ENCODE results near the gene PLEK2.
"Not testable (repeated sequence)": the region's sequence is repeated elsewhere in the genome, so short reads cannot be mapped to it uniquely, and the experiment has no call there.

The PLEK2 gene, protein sequence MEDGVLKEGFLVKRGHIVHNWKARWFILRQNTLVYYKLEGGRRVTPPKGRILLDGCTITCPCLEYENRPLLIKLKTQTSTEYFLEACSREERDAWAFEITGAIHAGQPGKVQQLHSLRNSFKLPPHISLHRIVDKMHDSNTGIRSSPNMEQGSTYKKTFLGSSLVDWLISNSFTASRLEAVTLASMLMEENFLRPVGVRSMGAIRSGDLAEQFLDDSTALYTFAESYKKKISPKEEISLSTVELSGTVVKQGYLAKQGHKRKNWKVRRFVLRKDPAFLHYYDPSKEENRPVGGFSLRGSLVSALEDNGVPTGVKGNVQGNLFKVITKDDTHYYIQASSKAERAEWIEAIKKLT

GRCh38 chr14:67411820-67412421, at the start of gene PLEK2:
TSS of gene PLEK2 (minus strand) at chr14:67412165. CDS start at chr14:67412059, 106 bp downstream.
- DNase-seq = no peak

DNA sequence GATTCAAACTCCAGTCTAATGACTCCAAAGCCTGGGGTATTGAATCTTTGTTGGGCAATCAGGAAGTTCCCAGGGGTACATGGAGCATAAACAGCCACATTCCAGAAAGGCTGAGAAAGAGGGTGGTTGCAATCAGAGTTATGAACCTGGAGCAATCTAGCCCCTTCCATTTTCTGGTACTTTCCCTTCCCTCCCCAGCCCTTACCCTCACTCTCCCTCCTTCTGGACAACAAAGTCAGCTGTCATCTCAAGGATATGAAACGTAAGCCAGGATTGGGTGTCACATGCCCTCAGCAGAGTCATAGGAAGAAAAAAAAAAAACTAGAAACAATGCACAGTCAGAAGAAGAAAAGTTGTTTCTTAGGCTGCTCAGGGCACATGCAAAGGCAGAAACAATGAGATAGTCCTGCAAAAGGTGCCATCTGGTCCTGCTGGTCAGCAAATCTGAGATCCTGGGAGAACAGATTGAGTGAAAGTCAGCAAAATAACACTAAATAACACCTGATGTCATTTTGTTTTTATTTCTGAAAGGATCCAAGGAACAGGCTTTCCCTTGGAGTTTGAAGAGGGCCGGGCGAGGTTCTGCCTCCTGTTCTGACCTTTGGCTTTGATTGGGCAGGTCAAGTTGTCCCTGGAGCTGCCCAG, 49.5 kb upstream of the PLEK2 start:
- DNase-seq = peak; percentile 8 to 61

- no peak for DNase-seq
These were observed 47.4 kb upstream of the PLEK2 start for GRCh38 chr14:67459336-67459735.

DNA sequence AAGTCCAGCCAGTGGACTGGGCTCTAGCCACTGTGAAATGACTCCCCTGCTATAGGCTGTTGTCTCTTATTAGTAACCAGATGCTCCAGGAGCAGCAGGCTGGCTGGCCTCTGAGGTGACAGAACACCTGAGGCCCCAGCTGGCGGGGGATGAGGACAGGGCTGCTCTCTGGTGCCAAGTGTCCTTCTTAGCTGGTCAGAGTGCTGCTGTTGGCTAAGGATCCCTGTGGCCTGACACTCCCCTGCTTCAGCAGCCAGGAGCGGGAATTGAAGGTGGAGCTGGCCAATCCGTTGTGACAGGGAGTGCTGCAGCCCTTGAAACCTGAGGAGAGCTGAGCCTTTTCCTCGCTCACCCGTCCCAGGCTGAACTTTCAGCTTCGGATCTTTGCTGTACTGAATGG, 45.8 kb upstream of the PLEK2 start:
- DNase-seq = peak in 1 of 2 experiments; percentile 62

GRCh38 chr14:67456732-67457131, 44.8 kb upstream of the PLEK2 start:
- DNase-seq = no peak

DNA sequence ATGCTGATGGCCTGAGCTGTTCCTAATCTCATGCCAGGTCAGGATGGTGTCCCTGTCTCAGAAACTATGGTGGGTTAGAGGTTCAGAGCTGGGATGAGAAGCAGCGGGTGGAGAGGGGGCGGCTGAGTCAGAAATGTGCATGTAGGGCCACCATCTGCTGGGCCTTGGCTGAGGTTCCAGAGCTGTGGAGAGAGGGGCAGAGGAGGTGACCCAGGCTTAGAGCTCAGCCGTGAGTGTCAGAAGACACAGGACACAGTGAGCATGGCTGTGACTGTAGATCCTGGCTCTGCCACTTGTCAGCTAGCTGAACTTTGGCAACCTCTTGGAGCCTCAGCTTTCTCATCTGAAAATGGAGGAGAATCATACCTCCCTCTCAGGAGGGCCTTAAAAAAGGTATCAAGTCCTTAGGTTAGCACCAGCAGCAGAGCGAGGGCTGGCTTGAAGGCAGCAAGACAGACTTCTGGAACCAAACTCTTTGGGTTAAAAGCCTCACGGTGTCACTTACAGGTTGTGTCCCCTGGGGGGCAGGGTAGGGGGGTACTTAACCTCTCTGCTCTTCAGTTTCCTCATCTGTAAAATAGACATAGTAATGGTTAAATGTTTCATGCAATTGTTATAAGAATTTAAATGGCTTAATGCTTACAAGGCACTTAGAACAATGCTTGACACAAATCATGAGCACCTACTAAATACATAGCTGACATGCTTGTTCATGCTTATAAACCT, 41.8 kb upstream of the PLEK2 start:
- peak; percentile 38 to 52 for DNase-seq

DNA sequence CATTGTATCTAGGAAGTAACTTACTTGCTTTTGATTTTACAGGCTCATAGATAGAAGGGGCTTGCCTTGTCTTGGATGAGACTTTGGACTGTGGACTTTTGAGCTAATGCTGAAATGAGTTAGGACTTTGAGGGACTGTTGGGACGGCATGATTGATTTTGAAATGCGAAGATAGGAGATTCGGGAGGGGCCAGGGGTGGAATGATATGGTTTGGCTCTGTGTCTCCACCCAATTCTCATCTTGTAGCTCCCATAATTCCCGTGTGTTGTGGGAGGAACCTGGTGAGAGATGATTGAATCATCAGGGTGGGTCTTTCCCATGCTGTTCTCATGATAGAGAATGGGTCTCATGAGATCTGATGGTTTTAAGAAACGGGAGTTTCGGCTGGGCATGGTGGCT, 39.7 kb upstream of the PLEK2 start:
- DNase-seq = not testable (repeated sequence)

- no peak for DNase-seq
These were observed 37.1 kb upstream of the PLEK2 start for GRCh38 chr14:67449096-67449495.

DNA sequence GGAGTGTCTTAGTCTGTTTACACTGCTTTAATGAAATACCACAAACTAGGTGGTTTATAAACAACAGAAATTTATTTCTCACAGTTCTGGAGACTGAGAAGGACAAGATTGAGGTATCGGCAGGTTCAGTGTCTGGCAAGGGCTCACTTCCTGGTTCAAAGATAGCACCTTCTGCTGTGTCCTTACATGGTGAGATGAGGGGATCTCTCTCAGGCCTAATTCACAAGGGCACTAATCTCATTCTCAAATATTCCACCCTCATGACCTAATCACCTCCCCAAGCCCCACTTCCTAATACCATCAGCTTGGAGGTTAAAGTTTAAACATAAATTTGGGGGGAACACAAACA, 35.0 kb upstream of the PLEK2 start:
- DNase-seq = no peak

GRCh38 chr14:67446371-67447032, 34.5 kb upstream of the PLEK2 start:
- DNase-seq = no peak

- no peak for DNase-seq
These were observed 32.4 kb upstream of the PLEK2 start for GRCh38 chr14:67444395-67444794.

GRCh38 chr14:67442139-67442906, 30.4 kb upstream of the PLEK2 start:
- DNase-seq = no peak

- no peak for DNase-seq
These were observed 29.7 kb upstream of the PLEK2 start for GRCh38 chr14:67441672-67442071.

- no peak for DNase-seq
These were observed 29.3 kb upstream of the PLEK2 start for GRCh38 chr14:67441256-67441655.

DNA sequence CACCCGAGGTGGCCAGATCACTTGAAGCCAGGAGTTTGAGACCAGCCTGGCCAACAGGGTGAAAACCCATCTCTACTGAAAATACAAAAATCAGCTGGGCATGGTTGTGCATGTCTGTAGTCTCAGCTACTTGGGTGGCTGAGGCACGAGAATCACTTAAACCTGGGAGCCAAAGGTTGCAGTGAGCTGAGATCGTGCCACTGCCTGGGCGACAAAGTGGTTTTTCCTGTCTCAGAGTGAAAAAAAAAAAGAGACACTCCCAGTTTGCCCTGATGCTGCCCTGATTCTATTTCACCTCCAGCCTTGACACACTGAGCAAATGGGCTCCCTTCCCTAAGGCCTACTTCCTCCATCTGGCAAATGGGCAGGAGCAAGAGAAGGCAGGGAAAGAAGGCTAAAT, 28.5 kb upstream of the PLEK2 start:
- no peak for DNase-seq

DNA sequence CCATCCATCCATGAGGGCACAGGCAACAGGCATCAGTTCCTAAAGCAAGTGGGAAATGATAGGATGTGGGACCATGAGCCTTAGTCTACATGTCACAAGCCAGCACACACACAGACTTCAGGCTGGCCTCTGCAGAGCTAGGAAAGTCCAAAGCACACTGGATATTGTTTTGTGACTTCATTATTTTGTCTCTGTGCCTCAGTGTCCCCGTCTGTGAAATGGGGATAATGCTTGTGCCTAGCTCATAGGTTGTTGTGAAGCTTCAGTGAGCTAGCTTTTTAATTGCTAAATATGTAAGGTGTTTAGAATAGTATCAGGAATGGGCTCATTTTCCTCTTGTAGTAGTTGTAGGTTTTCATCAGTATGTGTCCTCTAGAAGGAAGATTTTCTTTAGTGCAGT, 27.0 kb upstream of the PLEK2 start:
- DNase-seq = no peak

DNA sequence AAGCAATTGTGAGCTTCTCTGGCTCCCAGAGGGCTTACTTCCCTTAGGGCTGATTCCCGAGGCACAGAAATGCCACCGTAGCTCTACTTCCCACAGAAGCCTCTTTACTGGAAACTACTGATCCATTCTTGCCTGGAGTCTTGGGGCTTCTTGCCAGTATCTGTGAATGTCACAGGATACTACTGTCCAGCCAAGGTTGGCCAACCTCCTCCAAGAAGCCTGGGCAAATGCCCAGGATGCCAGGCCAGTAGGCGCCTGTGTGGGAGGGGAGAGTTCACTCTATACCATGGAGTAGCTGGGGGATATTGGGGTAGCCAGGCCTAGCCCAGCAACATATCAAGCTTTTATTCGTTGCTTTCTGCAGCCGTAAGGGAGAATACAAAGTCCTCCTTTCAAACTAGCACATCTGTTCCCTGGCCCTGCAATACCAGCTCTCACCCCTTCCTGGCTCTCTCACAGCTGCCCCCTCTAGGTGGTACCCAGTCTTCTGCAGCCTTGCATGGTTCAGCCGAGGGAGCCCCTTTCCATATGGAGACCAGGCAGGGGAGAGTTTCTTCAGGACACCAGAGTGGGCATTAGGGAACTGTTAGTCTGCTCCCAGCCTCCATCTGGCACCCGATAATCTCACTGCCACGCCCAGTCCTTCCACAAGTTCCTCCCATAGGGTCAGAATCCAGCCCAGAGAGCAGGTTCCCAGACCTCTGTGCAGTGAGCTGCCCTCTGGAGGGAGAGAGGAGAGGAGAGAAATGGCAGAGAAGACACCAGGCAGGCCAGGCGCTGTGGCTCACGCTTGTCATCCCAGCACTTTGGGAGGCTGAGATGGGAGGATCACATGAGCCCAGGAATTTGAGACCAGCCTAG, 24.3 kb upstream of the PLEK2 start:
- no peak for DNase-seq

DNA sequence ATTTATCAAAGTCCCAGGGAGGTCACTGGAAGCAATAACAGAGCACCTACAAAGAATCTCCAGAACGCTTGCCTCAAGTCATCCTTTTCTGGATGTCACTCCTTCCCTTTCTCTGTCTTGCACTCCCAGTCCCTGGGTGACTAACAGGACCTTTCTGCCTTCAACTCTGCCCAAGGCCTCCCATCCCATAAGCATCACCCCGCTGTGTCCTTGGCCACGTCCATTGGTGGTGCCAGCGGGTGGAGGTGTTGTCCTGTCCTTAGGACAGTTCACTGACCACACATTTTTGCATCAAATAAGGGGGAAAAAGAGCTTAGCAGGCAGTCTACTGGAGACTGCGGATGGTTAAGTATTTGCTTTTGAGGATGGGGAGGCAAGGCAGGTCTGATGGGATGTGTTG, 23.6 kb upstream of the PLEK2 start:
- no peak for DNase-seq

DNA sequence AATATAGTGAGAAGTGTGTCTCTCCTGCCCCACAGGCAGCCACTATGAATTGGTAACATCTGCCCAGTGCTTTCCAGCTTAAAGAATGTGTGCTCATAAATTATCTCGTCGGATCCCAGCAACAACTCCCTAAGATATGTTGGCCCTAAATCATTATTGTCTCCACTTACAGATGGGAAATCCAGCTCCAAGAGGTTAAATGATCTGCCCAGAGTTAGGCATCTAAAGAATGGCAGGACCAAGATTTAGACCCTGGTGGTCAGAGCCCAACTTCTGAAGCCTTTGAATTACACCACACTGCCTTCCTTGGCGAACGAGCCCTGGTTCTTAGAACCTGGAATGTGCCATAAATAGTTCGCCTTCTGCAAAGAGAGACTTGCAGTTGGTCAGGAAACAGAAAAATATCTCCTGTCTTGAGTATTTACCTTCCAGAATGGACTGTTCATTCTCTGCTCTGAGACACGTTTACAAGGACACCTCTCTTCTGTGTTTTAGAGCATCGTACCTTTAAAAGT, 20.1 kb upstream of the PLEK2 start:
- no peak for DNase-seq

GRCh38 chr14:67429510-67430205, 17.7 kb upstream of the PLEK2 start:
- no peak for DNase-seq
